H1 (cell line): ENCODE data around the gene NET1. TPM values are rescaled to one million over a fixed set of nuclear protein-coding genes. Genes with fewer than 3 reads are reported as not detected.

Source experiments
- ATF3 ChIP-seq: IDR thresholded peaks from 2 replicates; pipeline ENCODE4 v1.6.1; 2011; ENCODE audit warnings: low read depth, mild to moderate bottlenecking, low read length; ENCODE audit not compliant: insufficient read depth
- CEBPB ChIP-seq: IDR thresholded peaks from 2 replicates; pipeline ENCODE4 v1.6.1; 2012; ENCODE audit warnings: low read depth, low read length
- CHD1 ChIP-seq: IDR thresholded peaks from 2 replicates; pipeline ENCODE4 v1.6.1; 2012; ENCODE audit warnings: low read depth, low read length, improper control_type of control experiment
- CHD2 ChIP-seq: IDR thresholded peaks from 2 replicates; pipeline ENCODE4 v1.6.1; 2012; ENCODE audit warnings: low read length, improper control_type of control experiment
- CHD7 ChIP-seq: fragments of 300-600 bp; sonication (generic); IDR thresholded peaks from 2 replicates; pipeline ENCODE4 v1.7.1; 2012; ENCODE audit warnings: low read length, moderate library complexity, mild to moderate bottlenecking, inconsistent platforms; ENCODE audit not compliant: insufficient replicate concordance
- FOSL1 ChIP-seq: IDR thresholded peaks from 2 replicates; pipeline ENCODE4 v1.6.1; 2011; ENCODE audit warnings: mild to moderate bottlenecking, low read depth, low read length, moderate library complexity; ENCODE audit not compliant: insufficient read depth
- KDM1A ChIP-seq: fragments of 200-600, 300-600 bp; sonication (generic); IDR thresholded peaks from 2 replicates; pipeline ENCODE4 v1.7.1; 2016; ENCODE audit warnings: mild to moderate bottlenecking, low read length, borderline replicate concordance
- RXRA ChIP-seq: IDR thresholded peaks from 2 replicates; pipeline ENCODE4 v1.6.1; 2011; ENCODE audit warnings: low read depth, mild to moderate bottlenecking, low read length, moderate library complexity; ENCODE audit not compliant: insufficient read depth
- USF2 ChIP-seq: IDR thresholded peaks from 2 replicates; pipeline ENCODE4 v1.6.1; 2011; ENCODE audit warnings: low read length, improper control_type of control experiment
- polyA plus RNA-seq, 7 experiments: library from polyadenylated mRNA; depleted of rRNA in 3 of 7; stranded (reverse) in 5 of 7; unstranded in 2 of 7; fragments of >200 nt in 5 of 7; fragments of 200-250 nt in 2 of 7; gene quantifications; 1 replicate in 5 of 7; 2 replicates in 1 of 7; 4 replicates in 1 of 7; pipeline versions ENCODE4 v1.2.1 to v1.2.3, GENCODE V29; 2011 to 2013; ENCODE audit warnings: missing spikeins in 2 of 7, mixed read lengths in 2 of 7
- total RNA-seq: library from RNA; stranded (reverse); fragmentation: NEBNext Ultra II Directional; extraction: Animal tissue kit (Norgen Biotek cat#: 25700); gene quantifications from 2 replicates; pipeline ENCODE4 v1.2.1, GENCODE V29; 2021

Gene NET1
- total and polyA plus RNA-seq, 2 of the 8 experiments (the other 6 are each of a cell fraction or from before 2014, with no cell fraction given): 21.5 to 117 TPM

- TF ChIP-seq CHD7: no peak
- TF ChIP-seq FOSL1: no peak
- no peak for TF ChIP-seq RXRA
- no peak for TF ChIP-seq CHD1
- no peak for TF ChIP-seq USF2
- no peak for TF ChIP-seq CHD2
- no peak for TF ChIP-seq KDM1A
- no peak for TF ChIP-seq ATF3
- no peak for TF ChIP-seq CEBPB
Measured at GRCh38 chr10:5492322-5492855, 80.0 kb downstream of the NET1 start (continued).
